GM21515 (cell line): Measurements from ENCODE around the gene LAMA3.
A peak's percentile ranks its signal among the peaks of the same experiment; 100 is the strongest.

Experiments
- ATAC-seq: cut with Tn5 transposase; IDR thresholded peaks from one replicate; pipeline ENCODE4 v1.9.1; 2021; ENCODE audit not compliant: unreplicated experiment

The LAMA3 gene

DNA sequence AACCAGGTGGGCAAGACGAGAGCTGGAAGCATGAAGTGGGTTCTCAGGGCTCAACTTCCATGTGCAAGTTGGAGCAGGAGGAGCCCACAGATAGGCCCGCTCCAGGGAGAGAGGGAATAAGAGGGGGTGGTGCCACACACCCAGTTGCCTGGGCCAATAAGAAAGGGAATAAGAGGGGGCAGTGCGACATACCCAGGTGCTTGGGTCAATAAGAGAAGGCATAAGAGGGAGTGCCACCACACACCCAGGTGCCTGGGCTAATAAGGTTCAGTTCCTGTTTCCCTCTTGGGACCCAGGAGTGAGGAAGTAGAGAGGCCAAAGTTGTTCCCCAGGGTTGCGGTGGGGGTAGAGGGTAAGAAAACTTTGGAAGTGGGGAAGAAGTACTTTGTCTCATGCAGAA, 127.5 kb downstream of the LAMA3 start:
- no peak for ATAC-seq

DNA sequence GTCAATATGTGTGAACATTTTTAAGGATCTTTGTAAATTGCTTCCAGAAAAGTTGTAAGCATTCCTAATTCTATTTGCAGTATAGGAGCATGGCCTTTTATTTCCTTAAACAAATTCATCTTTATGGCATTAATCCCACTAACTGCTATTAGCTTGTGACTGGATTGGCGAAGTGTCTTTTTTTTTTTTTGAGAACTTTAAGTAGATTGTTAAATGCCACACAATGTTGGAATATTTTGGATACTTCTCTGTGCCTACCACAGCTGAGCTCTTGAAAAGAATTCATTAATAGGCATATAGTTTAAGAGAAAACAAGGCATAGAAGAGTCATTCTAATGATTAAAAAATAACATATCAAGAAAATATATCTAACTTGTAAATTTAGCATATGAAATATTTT, 129.7 kb downstream of the LAMA3 start:
- no peak for ATAC-seq

DNA sequence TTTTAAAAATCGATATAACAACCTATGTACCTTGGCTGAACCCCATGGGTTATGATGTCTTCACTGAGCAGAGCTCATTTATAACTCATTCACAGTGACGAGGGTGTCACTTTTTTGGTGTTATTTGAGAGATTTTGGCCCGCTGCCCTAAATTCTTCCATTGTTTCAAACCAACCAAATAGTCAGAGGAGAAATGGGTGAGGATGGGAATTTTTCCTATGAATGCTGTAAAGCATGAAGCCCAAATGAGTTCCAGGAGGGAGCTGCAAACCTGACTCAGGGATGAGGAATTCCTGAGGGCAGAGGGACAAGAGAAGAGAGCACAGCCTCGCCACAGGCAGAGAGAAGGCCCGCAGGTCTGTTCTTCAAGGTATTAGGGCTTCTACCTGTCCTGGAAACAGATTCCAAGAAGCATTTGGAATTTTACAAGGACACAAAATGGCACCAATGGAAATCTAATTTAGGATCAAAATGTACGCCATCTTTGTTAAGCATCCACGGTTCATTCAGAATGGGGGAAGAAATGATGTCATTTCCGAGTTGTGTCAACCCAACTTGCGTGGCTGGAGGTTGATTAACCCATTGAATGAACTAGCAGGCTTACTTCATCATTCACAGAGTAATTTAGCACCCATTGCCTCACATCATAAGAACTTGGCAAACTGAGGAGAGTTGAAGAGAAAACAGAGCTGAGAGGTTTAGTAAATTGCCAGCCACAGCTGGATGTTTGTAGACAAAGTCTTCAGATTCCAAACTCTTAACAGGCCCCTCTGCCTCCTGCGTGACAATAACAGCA, 133.5 kb downstream of the LAMA3 start:
- ATAC-seq, result no peak

DNA sequence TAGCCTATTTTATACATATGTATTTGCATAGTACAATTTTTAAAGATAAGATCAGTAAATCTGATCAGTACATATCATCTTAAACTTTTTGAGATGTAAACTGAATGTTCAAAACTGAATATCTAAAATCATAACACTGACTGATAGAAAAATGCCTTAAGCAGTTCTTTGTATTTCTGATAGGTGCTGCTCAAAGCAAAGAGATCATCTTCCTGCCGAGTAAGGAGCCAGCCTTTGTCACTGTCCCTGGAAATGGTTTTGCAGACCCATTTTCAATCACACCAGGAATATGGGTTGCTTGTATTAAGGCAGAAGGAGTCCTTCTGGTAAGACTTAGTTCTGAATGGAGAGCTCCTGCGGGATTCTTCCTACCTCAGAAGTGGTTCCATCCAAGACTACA, 135.0 kb downstream of the LAMA3 start:
- ATAC-seq, result no peak

DNA sequence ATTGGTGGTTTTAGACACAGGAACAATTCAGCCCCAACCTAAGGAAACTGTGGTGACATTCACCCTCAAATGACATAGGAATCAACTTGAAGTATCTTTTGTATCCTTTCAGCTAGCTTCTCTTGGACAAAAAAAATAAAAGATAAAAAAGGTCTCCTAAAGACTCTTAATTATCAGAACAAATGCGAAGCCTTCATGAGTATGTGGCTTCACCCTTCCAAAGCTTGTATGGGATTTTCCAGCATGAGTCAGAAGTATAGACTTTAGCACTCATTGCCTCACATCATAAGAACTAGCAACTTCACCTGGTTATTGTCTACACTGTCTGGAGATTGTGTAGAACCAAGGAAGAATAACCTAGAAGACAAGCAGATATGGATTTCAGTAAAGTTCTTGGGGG, 135.4 kb downstream of the LAMA3 start:
- no peak for ATAC-seq

DNA sequence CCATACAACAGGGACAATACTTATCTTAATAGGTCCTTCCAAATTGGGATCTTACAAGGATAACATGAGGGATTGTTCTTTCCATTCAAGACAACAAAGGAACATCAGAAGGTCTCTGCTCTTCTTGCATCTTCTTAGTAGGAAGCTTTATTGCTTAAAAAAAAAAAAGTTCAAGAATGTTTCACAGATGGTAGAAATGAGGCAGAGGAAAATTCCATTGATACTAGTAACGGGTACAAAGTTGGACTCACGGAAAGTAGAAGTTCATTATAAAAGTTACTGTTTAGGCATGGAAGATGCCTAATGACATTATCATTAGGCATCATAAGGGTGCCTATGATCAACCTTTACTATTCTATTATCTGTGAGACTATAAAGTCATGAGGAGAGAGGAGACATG, 136.2 kb downstream of the LAMA3 start:
- ATAC-seq, result no peak

DNA sequence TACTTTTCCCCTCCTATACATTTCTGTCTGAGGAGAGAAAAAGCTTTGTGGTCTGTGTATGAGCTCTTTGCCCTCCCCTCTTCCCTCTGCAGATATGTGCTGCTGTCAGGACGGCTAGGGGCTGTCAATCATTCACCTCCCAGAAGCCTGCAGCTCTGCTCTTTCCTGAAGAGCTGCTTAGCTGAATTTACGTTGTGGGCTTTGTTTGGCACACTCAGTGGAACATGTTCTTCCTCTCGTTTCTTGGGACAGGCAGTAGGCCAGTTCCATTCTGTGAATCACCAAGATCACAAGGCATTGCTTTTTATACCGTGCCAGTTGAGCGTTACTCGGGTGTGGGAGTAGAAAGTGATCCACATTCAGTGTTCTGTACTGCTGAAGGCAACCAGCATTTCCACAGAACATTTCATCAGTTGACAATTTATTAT, 136.7 kb downstream of the LAMA3 start:
- ATAC-seq, result no peak

DNA sequence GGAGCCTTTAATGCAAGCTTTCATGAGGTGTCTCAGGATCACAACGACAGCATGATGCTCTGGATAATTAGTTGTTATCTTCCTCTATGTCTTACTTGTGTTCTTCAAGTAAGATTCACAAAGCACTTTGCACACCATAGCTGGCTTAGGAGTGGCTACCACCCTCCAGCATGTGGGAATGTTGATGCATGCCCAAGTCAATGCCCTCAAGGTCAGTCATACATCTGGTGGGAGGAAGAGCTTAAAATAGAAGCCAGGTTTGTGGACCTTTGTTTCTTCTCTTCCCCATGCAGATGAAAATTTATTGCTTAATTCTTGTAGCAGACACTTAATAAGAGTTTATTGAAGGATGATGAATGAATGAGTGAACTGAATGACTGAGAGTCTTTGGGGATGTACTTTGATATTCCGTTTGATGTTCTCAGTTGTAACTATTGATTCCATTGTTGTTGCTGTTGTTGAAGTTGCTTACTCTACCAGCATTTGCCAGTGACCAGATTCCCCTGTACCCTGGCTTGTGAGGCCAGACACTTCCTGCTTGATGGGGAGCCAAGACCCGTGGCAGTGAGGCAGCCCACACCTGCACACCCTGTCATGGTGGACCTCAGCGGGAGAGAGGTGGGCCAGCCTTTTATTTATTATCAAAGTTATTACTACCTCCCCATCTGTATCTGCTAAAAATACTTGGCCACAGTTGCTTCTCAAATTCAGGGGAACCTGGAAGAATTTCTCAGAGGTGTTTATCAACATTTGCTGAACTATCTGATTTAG, 137.8 kb downstream of the LAMA3 start:
- ATAC-seq, result no peak

DNA sequence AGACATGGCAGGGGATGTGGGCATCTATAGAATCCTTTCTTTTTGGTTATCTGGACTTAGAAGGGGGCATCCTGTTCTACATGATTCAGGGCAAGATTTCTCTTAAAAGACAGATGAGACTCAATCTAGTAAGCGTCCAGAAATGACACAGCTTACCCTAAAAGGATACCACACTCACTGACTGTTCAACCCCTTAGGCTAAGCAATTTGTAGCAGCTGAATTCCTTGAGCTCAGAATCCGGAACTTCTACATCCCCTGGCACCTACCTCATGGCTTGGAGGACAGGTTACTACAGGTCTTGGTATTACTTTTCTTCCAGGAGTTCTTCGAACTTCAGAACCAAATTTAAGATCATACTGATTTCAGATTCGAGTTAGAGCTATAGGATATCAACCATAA, 138.4 kb downstream of the LAMA3 start:
- ATAC-seq, result no peak

DNA sequence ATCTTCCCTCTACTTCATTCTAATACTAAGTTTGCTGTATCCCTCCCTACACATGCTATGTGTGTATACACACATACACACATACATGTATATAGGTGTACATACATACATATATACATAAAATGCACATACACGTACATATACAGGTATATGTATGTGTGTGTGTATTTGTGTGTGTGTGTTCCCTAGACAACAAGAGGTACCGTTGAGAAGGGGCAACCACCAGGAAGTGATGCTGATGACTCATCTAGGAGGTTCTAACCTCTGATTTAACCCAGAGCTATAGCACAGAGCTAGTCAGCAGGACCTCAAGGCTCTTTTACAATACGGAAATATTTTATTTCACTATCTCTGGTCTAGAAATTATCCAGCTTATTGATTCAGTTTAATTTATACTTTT, 139.2 kb downstream of the LAMA3 start:
- ATAC-seq, result peak; percentile 75

DNA sequence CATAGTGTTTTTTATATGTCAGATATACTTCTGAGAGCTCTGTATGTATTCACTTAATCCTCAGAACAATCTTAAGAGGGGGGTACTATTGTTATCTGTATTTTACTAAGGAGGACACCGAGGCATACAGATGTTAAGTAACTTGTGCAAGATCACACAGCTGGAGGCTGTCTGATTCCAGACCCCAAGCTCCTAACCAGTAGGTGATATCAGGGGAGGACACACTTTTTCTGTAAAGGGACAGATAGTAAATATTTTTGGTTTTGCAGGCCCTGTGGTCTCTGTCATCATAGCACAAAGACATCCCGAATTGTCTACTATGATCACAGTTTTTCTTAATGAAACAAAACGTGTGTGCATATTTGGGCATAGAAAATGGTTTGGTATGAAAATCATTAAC, 143.7 kb downstream of the LAMA3 start:
- ATAC-seq, result no peak

DNA sequence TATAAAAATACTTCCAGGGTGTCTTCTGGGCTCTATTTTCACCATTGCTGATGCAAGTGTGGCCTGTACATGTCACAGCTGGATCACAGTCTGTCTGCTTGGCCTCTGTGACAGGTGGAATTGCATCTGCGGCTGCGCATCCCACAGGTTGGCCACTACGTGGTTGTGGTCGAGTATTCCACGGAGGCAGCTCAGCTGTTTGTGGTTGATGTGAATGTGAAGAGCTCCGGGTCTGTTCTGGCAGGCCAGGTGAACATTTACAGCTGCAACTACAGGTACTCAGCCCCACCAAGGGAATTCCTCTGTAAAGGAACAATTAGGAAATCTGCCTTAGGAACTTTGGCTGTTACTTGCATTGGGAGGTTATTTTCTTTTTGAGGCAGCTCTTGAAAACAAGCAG, 144.5 kb downstream of the LAMA3 start:
- no peak for ATAC-seq

DNA sequence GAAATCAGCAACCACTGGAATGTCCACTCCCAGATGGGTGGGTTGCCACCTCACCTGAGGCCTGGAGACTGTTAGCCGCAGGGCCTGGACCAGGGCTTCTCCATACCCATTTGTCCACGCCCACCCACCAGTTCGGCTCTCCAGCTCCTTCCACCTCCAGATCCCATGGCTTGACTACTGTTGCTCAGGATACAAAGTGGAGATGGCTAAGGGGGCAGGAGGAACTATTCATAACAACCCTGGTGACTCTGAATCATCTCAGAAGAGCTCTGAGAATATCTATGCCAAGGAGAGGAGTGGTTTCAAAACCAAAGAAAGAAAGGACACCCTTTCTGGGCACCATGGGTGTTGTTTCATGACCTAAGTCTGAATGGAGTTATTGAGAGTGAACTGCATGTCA, 145.8 kb downstream of the LAMA3 start:
- ATAC-seq, result no peak

DNA sequence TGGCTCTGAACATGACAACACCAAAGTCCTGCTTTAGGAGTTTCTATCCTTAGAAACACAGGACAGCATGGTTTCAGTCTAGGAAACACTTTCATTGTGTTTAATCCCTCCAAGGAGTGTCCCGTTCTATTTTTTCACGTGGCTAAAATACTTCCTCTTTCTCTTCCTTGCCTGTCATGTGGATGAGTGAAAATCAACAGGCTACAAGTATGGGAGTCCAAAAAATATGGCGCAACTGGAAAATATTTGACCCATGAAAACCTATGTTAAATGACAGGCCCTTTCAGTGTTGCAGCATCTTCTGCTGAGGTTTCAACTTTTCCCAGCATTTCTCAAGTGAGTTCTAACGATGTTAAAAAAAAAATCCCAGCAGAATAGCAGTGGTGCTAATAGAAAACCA, 146.3 kb downstream of the LAMA3 start:
- no peak for ATAC-seq

DNA sequence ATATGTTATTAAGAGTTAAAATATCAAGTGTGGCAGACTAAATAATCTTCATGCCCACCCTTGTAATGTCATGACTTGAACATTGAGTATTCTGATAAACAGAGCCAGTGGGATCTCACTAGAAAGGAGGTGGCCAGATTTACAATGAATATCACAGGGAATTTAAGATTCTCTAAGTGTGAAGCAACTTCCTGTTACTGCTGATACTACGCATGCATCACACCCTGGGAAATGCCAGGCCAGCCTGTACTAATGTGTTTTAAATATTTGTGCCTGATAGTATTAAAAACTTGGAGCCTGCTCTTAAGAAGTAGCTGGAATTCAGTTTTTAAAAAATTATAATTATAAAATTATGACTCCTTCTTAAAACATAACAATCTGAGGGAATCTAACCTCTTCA, 148.3 kb downstream of the LAMA3 start:
- ATAC-seq, result no peak

DNA sequence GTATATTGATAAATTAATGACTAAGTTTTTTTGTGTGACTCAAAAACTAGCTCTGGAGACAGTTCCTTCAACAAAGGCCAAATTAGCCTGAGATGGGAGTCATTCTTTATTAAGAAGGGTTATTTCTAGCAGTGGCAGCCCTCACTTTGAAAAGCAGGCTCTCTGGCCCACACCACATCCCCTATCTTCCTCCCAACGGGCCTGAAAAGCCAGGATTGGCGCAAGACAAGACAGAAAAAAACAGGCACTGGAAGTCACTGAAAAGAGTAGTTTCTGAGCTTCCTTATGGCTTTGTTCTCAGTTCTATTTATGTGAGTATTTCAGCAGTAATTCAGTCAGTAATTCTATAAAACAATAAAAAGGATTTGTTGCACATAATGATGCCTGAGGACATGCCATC, 149.0 kb downstream of the LAMA3 start:
- ATAC-seq, result no peak

DNA sequence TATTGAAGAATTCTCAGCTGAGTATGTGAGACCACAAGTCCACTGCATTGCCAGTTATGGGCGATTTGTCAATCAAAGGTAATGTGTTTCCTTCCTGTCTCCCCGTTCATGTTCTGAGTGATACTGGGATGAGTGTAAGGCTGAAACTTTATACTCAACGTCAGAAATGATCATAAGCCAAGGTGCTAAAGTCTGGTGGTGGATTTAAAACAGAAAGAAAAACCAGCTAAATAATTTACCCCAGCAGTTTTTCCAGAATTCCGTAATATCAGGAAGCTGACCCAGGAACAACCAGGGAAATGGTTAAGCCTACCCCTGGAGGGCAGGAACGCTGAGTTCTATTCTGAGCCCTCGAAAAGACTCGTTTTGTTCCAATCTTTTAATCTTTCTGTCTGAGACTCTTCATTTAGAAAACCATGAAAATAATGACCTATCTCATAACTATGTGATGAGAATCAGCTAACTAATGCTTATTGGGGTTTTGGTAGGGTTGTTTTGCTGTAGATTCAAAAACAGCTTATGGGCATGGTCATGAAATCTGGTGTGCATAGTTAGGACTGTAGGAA, 149.6 kb downstream of the LAMA3 start:
- ATAC-seq, result no peak

DNA sequence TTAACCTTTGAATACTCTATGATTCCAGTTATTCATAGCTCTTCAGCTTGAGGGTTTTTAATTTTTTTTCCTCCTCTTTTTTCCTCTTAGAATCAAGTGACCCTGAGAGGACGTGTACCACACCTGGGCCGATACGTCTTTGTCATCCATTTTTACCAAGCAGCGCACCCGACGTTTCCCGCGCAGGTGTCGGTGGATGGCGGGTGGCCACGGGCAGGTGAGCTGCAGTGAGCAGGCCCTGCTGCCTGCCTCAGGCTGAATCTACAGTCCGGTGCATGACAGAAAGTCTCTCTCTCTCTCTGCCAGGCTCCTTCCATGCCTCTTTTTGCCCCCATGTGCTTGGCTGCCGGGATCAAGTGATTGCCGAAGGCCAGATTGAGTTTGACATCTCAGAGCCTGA, 153.1 kb downstream of the LAMA3 start:
- no peak for ATAC-seq

DNA sequence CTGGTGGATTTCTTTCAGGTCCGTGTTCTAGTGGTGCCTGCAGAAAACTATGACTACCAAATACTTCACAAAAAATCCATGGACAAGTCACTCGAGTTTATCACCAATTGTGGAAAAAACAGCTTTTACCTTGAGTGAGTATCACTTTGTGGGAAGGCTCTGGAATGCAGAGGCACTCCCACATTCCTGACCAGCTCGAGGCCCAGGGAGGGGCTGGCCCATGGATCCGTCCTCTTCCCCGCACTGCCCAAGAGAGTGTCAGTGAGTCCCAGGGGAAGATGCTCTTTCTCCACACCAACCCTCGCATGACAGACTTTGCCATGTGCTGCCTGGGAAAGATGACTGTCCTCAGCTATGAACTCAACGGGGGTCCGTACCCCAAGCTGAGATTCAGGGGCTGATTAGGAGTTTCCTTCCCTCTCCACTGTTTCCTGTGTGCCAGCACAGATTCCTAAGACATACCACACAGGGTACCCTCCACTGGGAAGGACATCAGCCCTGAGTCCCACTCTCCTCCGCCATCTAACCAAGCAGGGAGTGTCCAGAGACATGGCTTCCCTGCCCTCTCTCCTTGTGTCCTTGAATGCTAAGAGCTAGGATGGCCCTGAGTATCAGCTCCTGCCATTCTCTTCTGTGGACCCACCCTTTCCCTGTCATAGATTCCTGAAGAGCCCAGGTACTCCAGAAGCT, 155.9 kb downstream of the LAMA3 start:
- ATAC-seq, result no peak

DNA sequence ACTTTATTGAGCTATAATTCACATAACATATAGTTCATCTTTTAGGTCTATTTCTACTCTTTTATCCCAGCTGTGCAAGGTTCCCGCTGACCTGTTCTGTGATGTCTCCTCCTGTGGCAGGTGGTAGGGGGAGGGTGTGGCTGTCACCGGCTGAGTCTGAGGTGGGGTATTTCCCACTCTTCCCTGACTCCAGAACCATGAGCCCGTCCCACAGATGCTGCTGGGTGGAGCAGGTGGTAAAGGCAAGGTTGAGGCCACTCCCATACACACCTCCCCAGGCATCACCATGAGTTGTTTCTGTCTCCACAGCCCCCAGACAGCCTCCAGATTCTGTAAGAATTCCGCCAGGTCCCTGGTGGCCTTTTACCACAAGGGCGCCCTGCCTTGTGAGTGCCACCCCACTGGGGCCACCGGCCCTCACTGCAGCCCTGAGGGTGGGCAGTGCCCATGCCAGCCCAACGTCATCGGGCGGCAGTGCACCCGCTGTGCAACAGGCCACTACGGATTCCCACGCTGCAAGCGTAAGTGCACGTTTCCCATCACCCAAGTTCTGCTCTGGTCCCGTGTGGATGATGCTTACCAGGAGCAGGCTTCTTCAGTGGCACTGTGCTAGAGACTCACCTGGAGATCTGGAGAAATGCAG, 156.9 kb downstream of the LAMA3 start:
- ATAC-seq, result no peak

DNA sequence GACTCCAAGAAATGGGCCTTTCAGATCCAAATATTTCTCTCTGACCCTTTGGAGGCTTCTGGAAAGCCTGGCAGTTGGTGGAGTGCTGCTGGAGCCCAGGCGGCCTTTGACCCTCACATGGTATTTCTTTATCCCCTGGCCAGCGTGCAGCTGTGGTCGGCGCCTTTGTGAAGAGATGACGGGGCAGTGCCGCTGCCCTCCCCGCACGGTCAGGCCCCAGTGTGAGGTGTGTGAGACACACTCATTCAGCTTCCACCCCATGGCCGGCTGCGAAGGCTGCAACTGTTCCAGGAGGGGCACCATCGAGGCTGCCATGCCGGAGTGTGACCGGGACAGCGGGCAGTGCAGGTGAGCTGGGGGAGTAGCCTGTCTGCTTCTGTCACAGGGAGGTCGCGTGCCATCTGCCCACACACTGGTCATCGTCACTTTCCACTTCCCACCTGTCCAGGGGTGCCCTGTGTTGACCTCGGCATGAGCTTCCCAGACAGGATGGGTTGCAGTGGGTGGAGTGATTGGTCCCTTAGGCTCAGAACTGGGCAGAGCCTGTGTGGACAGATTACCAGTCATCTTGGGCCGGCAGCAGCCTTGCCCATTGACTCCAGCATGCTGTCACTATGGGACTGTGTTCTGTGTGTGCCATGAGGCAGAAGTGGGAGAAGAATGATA, 158.2 kb downstream of the LAMA3 start:
- ATAC-seq, result no peak
